Astrocyte of the cerebellum (primary cell): ENCODE measurements around the gene TCERG1L.
"Not testable (repeated sequence)": the region's sequence is repeated elsewhere in the genome, so short reads cannot be mapped to it uniquely, and the experiment has no call there.

Source experiments
- DNase-seq: peaks from one replicate; pipeline ENCODE4 v3.0.0-alpha.2; 2011; ENCODE audit warnings: low read depth
- H3K4me3 ChIP-seq: 2 replicates; pipeline ENCODE4 v1.5.1; 2011; ENCODE audit warnings: mild to moderate bottlenecking, low read depth, low read length, moderate library complexity
- CTCF ChIP-seq: IDR thresholded peaks from 2 replicates; pipeline ENCODE4 v1.5.1; 2012; ENCODE audit warnings: low read length, low read depth, moderate library complexity, mild to moderate bottlenecking; ENCODE audit errors: missing control alignments
- in situ Hi-C: cut with HindIII; loops from 2 replicates; pipeline ENCODE4 v1.10.0; 2017; ENCODE audit warnings: low sequenced_read_pairs

The TCERG1L gene

GRCh38 chr10:131176907-131177306 is 134.6 kb downstream of the TCERG1L start:
- no peak overlapping the region for H3K4me3 ChIP-seq
- no peak for DNase-seq
- in situ Hi-C loops = no loop called here
- TF ChIP-seq CTCF = no peak

- DNase-seq, in situ Hi-C loops: not testable (repeated sequence)
Observed at GRCh38 chr10:131176324-131176723, 135.2 kb downstream of the TCERG1L start.

GRCh38 chr10:131175891-131176290 is 135.6 kb downstream of the TCERG1L start:
- H3K4me3 ChIP-seq = no peak overlapping the region
- in situ Hi-C loops = no loop called here
- DNase-seq = no peak
- TF ChIP-seq CTCF = no peak

More at GRCh38 chr10:131176324-131176723, 135.2 kb downstream of the TCERG1L start:
- not testable (repeated sequence) for H3K4me3 ChIP-seq

GRCh38 chr10:131174651-131175540 is 136.6 kb downstream of the TCERG1L start:
- no peak overlapping the region for H3K4me3 ChIP-seq
- DNase-seq = no peak
- in situ Hi-C loops = no loop called here

GRCh38 chr10:131174211-131174565 is 137.3 kb downstream of the TCERG1L start:
- in situ Hi-C loops = no loop called here
- H3K4me3 ChIP-seq = no peak overlapping the region
- no peak for DNase-seq
- TF ChIP-seq CTCF = no peak

More at GRCh38 chr10:131174651-131175540, 136.6 kb downstream of the TCERG1L start:
- TF ChIP-seq CTCF = no peak

GRCh38 chr10:131173484-131174210 is 137.9 kb downstream of the TCERG1L start:
- H3K4me3 ChIP-seq = no peak overlapping the region
- TF ChIP-seq CTCF = no peak
- in situ Hi-C loops = no loop called here
- DNase-seq = no peak

- DNase-seq = no peak
- no peak overlapping the region for H3K4me3 ChIP-seq
- in situ Hi-C loops = no loop called here
- no peak for TF ChIP-seq CTCF
Observed at GRCh38 chr10:131172433-131172832, 139.1 kb downstream of the TCERG1L start.
